Measurements from ENCODE around the gene PCSK7.

PCSK7 gene

DNA sequence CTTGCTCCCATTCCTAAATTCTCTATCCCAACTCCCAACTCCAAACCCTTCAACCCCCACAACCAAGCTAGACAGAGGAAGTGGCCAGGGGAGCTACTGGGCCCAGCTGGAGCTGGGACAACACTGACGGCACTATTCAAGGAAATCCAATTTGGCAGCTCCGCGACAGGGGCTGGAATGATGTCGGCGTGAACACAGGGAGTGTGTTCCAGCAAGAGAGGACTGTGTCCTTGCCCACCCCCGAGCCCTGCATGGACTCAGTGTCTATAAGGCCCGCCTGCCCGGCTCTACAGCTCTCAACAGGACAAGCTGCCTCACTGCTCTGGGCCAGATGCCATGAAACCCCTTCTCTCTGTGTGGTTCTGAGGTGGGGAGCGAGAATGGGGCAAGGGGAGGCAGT lies 11.3 kb downstream of the PCSK7 start:
- Histone ChIP-seq H3K36me3 (ENCODE audit: low read depth) (peaks cover 47% of the 10 kb centered on the region), H3K9me3 (ENCODE audit: severe bottlenecking) (no peaks in the 10 kb centered on the region), H3K27ac (ENCODE audit: poor library complexity, severe bottlenecking) (no peak overlapping the region), H3K4me1 (ENCODE audit: insufficient read depth, poor library complexity, severe bottlenecking) (no peaks in the 10 kb centered on the region), H3K4me3 (ENCODE audit: severe bottlenecking) (no peak overlapping the region), H3K27me3 (ENCODE audit: insufficient read depth, poor library complexity, severe bottlenecking) (no peaks in the 10 kb centered on the region)
- TF ChIP-seq, protein P1, sequence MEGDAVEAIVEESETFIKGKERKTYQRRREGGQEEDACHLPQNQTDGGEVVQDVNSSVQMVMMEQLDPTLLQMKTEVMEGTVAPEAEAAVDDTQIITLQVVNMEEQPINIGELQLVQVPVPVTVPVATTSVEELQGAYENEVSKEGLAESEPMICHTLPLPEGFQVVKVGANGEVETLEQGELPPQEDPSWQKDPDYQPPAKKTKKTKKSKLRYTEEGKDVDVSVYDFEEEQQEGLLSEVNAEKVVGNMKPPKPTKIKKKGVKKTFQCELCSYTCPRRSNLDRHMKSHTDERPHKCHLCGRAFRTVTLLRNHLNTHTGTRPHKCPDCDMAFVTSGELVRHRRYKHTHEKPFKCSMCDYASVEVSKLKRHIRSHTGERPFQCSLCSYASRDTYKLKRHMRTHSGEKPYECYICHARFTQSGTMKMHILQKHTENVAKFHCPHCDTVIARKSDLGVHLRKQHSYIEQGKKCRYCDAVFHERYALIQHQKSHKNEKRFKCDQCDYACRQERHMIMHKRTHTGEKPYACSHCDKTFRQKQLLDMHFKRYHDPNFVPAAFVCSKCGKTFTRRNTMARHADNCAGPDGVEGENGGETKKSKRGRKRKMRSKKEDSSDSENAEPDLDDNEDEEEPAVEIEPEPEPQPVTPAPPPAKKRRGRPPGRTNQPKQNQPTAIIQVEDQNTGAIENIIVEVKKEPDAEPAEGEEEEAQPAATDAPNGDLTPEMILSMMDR (IDR thresholded peaks at IDR 0.05; ENCODE audit: poor library complexity, severe bottlenecking): no peak
- DNase-seq (ENCODE audit: low spot score) (peak; percentile 30), ATAC-seq (ENCODE audit: low read depth) (no peak)

GRCh38 chr11:117219995-117220394 lies 11.9 kb downstream of the PCSK7 start:
- Histone ChIP-seq H3K4me3 (ENCODE audit: severe bottlenecking) (no peak overlapping the region), H3K27me3 (ENCODE audit: insufficient read depth, poor library complexity, severe bottlenecking) (no peaks in the 10 kb centered on the region), H3K36me3 (ENCODE audit: low read depth) (peaks cover 45% of the 10 kb centered on the region), H3K4me1 (ENCODE audit: insufficient read depth, poor library complexity, severe bottlenecking) (no peaks in the 10 kb centered on the region), H3K27ac (ENCODE audit: poor library complexity, severe bottlenecking) (no peak overlapping the region), H3K9me3 (ENCODE audit: severe bottlenecking) (no peaks in the 10 kb centered on the region)
- no peak for ATAC-seq (ENCODE audit: low read depth)
- TF ChIP-seq, protein P1 (IDR thresholded peaks at IDR 0.05; ENCODE audit: poor library complexity, severe bottlenecking): no peak
- DNase-seq (ENCODE audit: low spot score): no peak

DNA sequence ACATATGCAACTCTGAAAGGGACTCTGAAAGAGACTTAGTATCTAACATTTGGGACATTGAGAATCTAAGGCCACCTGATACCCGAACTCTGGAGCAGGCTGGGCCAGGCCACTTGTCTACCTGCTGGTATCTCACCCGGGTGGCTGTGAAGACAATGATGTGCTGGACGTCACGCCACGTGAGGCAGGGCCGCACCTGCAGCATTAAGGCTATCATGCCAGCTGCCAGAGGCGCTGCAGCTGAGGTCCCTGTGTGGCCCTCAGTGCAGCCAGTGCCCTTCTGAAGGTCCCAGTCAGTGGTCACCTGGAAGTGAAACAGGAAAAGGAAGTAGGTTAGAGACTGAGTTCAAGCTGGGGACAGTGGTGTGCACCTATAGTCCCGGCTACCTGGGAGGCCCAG lies 12.4 kb downstream of the PCSK7 start:
- TF ChIP-seq, protein P1 (IDR thresholded peaks at IDR 0.05; ENCODE audit: poor library complexity, severe bottlenecking): no peak
- DNase-seq (ENCODE audit: low spot score) (peak; percentile 52), ATAC-seq (ENCODE audit: low read depth) (no peak)
- no peak overlapping the region for H3K4me3 ChIP-seq (ENCODE audit: severe bottlenecking)
- H3K36me3 ChIP-seq (ENCODE audit: low read depth): peaks cover 51% of the 10 kb centered on the region
- no peaks in the 10 kb centered on the region for H3K27me3 ChIP-seq (ENCODE audit: insufficient read depth, poor library complexity, severe bottlenecking)
- no peak overlapping the region for H3K27ac ChIP-seq (ENCODE audit: poor library complexity, severe bottlenecking)
- no peaks in the 10 kb centered on the region for H3K4me1 ChIP-seq (ENCODE audit: insufficient read depth, poor library complexity, severe bottlenecking)
- H3K9me3 ChIP-seq (ENCODE audit: severe bottlenecking): no peaks in the 10 kb centered on the region

- ATAC-seq (ENCODE audit: low read depth) (no peak), DNase-seq (ENCODE audit: low spot score) (peak; percentile 35)
- Histone ChIP-seq H3K27ac (ENCODE audit: poor library complexity, severe bottlenecking) (no peak overlapping the region), H3K27me3 (ENCODE audit: insufficient read depth, poor library complexity, severe bottlenecking) (no peaks in the 10 kb centered on the region), H3K4me1 (ENCODE audit: insufficient read depth, poor library complexity, severe bottlenecking) (no peaks in the 10 kb centered on the region), H3K9me3 (ENCODE audit: severe bottlenecking) (no peaks in the 10 kb centered on the region), H3K36me3 (ENCODE audit: low read depth) (peaks cover 55% of the 10 kb centered on the region), H3K4me3 (ENCODE audit: severe bottlenecking) (no peak overlapping the region)
- TF ChIP-seq, protein P1 (IDR thresholded peaks at IDR 0.05; ENCODE audit: poor library complexity, severe bottlenecking): no peak
Measured at GRCh38 chr11:117219001-117219400, 12.9 kb downstream of the PCSK7 start.

GRCh38 chr11:117218133-117218915 lies 13.5 kb downstream of the PCSK7 start:
- H3K4me3 ChIP-seq (ENCODE audit: severe bottlenecking): no peak overlapping the region
- no peak for ATAC-seq (ENCODE audit: low read depth)
- no peak overlapping the region for H3K27ac ChIP-seq (ENCODE audit: poor library complexity, severe bottlenecking)
- no peaks in the 10 kb centered on the region for H3K9me3 ChIP-seq (ENCODE audit: severe bottlenecking)
- H3K27me3 ChIP-seq (ENCODE audit: insufficient read depth, poor library complexity, severe bottlenecking): no peaks in the 10 kb centered on the region
- H3K36me3 ChIP-seq (ENCODE audit: low read depth): peaks cover 51% of the 10 kb centered on the region
- peak; percentile 19 for DNase-seq (ENCODE audit: low spot score)
- H3K4me1 ChIP-seq (ENCODE audit: insufficient read depth, poor library complexity, severe bottlenecking): no peaks in the 10 kb centered on the region
- TF ChIP-seq, protein P1 (IDR thresholded peaks at IDR 0.05; ENCODE audit: poor library complexity, severe bottlenecking): no peak
